T-helper 1 cell treated with Interleukin-12 subunit alpha and Interleukin-12 subunit beta and Interleukin-4 antibody, amounts not matched to agents 30 μg/mL and 1 μg/mL, for 36 hours (primary cell): Measurements from ENCODE around the gene NELL1.

ENCODE experiments used
- H3K27ac Mint-ChIP-seq: one replicate; pipeline ENCODE4 v1.8.0; 2021; ENCODE audit warnings: mild to moderate bottlenecking, mixed read lengths
- H3K27me3 Mint-ChIP-seq: one replicate; pipeline ENCODE4 v1.8.0; 2021; ENCODE audit warnings: low read depth, mixed read lengths
- H3K36me3 Mint-ChIP-seq: one replicate; pipeline ENCODE4 v1.8.0; 2021; ENCODE audit warnings: low read depth, mixed read lengths
- H3K4me1 Mint-ChIP-seq: one replicate; pipeline ENCODE4 v1.8.0; 2021; ENCODE audit warnings: low read depth, mixed read lengths
- H3K4me3 Mint-ChIP-seq: one replicate; pipeline ENCODE4 v1.8.0; 2021; ENCODE audit warnings: mild to moderate bottlenecking, moderate library complexity, mixed read lengths
- H3K9me3 Mint-ChIP-seq: one replicate; pipeline ENCODE4 v1.8.0; 2021; ENCODE audit warnings: mixed read lengths

Gene NELL1

GRCh38 chr11:20707876-20708275 lies 38.5 kb downstream of the NELL1 start:
- H3K36me3 Mint-ChIP-seq = no peaks in the 10 kb centered on the region
- H3K27ac Mint-ChIP-seq = no peak overlapping the region
- no peak overlapping the region for H3K4me3 Mint-ChIP-seq
- peaks cover 6% of the 10 kb centered on the region for H3K9me3 Mint-ChIP-seq
- no peaks in the 10 kb centered on the region for H3K4me1 Mint-ChIP-seq
- no peaks in the 10 kb centered on the region for H3K27me3 Mint-ChIP-seq

GRCh38 chr11:20712912-20713311 lies 43.5 kb downstream of the NELL1 start:
- Mint-ChIP-seq H3K4me3 (no peak overlapping the region), H3K4me1 (no peaks in the 10 kb centered on the region), H3K27me3 (no peaks in the 10 kb centered on the region), H3K27ac (no peak overlapping the region), H3K36me3 (no peaks in the 10 kb centered on the region), H3K9me3 (no peaks in the 10 kb centered on the region)

GRCh38 chr11:20715464-20715863 lies 46.1 kb downstream of the NELL1 start:
- H3K4me3 Mint-ChIP-seq = no peak overlapping the region

GRCh38 chr11:20715931-20716330 lies 46.5 kb downstream of the NELL1 start:
- H3K4me3 Mint-ChIP-seq = no peak overlapping the region
- no peak overlapping the region for H3K27ac Mint-ChIP-seq
- H3K4me1 Mint-ChIP-seq = no peaks in the 10 kb centered on the region
- H3K36me3 Mint-ChIP-seq = no peaks in the 10 kb centered on the region
- H3K9me3 Mint-ChIP-seq = no peaks in the 10 kb centered on the region
- no peaks in the 10 kb centered on the region for H3K27me3 Mint-ChIP-seq

More at GRCh38 chr11:20715464-20715863, 46.1 kb downstream of the NELL1 start:
- no peaks in the 10 kb centered on the region for H3K4me1 Mint-ChIP-seq
- H3K27ac Mint-ChIP-seq = no peak overlapping the region
- no peaks in the 10 kb centered on the region for H3K36me3 Mint-ChIP-seq
- H3K27me3 Mint-ChIP-seq = no peaks in the 10 kb centered on the region
- H3K9me3 Mint-ChIP-seq = no peaks in the 10 kb centered on the region

- no peaks in the 10 kb centered on the region for H3K4me1 Mint-ChIP-seq
- no peaks in the 10 kb centered on the region for H3K36me3 Mint-ChIP-seq
These were observed 50.4 kb downstream of the NELL1 start for GRCh38 chr11:20719821-20720220.

GRCh38 chr11:20723366-20723765 lies 54.0 kb downstream of the NELL1 start:
- Mint-ChIP-seq H3K27ac (no peak overlapping the region), H3K4me1 (no peaks in the 10 kb centered on the region), H3K36me3 (no peaks in the 10 kb centered on the region), H3K27me3 (no peaks in the 10 kb centered on the region), H3K9me3 (no peaks in the 10 kb centered on the region), H3K4me3 (no peak overlapping the region)

More at GRCh38 chr11:20719821-20720220, 50.4 kb downstream of the NELL1 start:
- Mint-ChIP-seq H3K9me3 (no peaks in the 10 kb centered on the region), H3K4me3 (no peak overlapping the region), H3K27ac (no peak overlapping the region), H3K27me3 (no peaks in the 10 kb centered on the region)

- no peaks in the 10 kb centered on the region for H3K9me3 Mint-ChIP-seq
- H3K36me3 Mint-ChIP-seq = no peaks in the 10 kb centered on the region
- H3K4me1 Mint-ChIP-seq = no peaks in the 10 kb centered on the region
- no peak overlapping the region for H3K27ac Mint-ChIP-seq
- H3K27me3 Mint-ChIP-seq = no peaks in the 10 kb centered on the region
- no peak overlapping the region for H3K4me3 Mint-ChIP-seq
These were observed 60.3 kb downstream of the NELL1 start for GRCh38 chr11:20729597-20730105.

- Mint-ChIP-seq H3K27me3 (no peaks in the 10 kb centered on the region), H3K27ac (no peak overlapping the region), H3K4me3 (no peak overlapping the region), H3K9me3 (no peaks in the 10 kb centered on the region), H3K36me3 (no peaks in the 10 kb centered on the region), H3K4me1 (no peaks in the 10 kb centered on the region)
These were observed 62.4 kb downstream of the NELL1 start for GRCh38 chr11:20731676-20732215.

- Mint-ChIP-seq H3K27me3 (no peaks in the 10 kb centered on the region), H3K4me3 (no peak overlapping the region), H3K27ac (no peak overlapping the region), H3K4me1 (no peaks in the 10 kb centered on the region), H3K36me3 (no peaks in the 10 kb centered on the region), H3K9me3 (no peaks in the 10 kb centered on the region)
These were observed 69.7 kb downstream of the NELL1 start for GRCh38 chr11:20739107-20739506.

- Mint-ChIP-seq H3K4me3 (no peak overlapping the region), H3K36me3 (no peaks in the 10 kb centered on the region), H3K27me3 (no peaks in the 10 kb centered on the region), H3K27ac (no peak overlapping the region), H3K9me3 (no peaks in the 10 kb centered on the region), H3K4me1 (no peaks in the 10 kb centered on the region)
These were observed 70.2 kb downstream of the NELL1 start for GRCh38 chr11:20739577-20739976.

GRCh38 chr11:20754933-20755332 lies 85.5 kb downstream of the NELL1 start:
- no peak overlapping the region for H3K4me3 Mint-ChIP-seq
- H3K9me3 Mint-ChIP-seq = no peaks in the 10 kb centered on the region
- H3K4me1 Mint-ChIP-seq = no peaks in the 10 kb centered on the region
- no peaks in the 10 kb centered on the region for H3K27me3 Mint-ChIP-seq
- H3K36me3 Mint-ChIP-seq = no peaks in the 10 kb centered on the region
- no peak overlapping the region for H3K27ac Mint-ChIP-seq

- H3K4me1 Mint-ChIP-seq = no peaks in the 10 kb centered on the region
- H3K27ac Mint-ChIP-seq = no peak overlapping the region
- H3K27me3 Mint-ChIP-seq = no peaks in the 10 kb centered on the region
- no peaks in the 10 kb centered on the region for H3K36me3 Mint-ChIP-seq
- H3K4me3 Mint-ChIP-seq = no peak overlapping the region
- no peaks in the 10 kb centered on the region for H3K9me3 Mint-ChIP-seq
These were observed 90.2 kb downstream of the NELL1 start for GRCh38 chr11:20759541-20759940.

GRCh38 chr11:20760811-20761210 lies 91.4 kb downstream of the NELL1 start:
- Mint-ChIP-seq H3K27ac (no peak overlapping the region), H3K9me3 (no peaks in the 10 kb centered on the region), H3K27me3 (no peaks in the 10 kb centered on the region), H3K36me3 (no peaks in the 10 kb centered on the region), H3K4me3 (no peak overlapping the region), H3K4me1 (no peaks in the 10 kb centered on the region)

- Mint-ChIP-seq H3K4me1 (no peaks in the 10 kb centered on the region), H3K4me3 (no peak overlapping the region), H3K27ac (no peak overlapping the region)
These were observed 92.9 kb downstream of the NELL1 start for GRCh38 chr11:20762116-20762844.

GRCh38 chr11:20762980-20763379 lies 93.6 kb downstream of the NELL1 start:
- no peak overlapping the region for H3K27ac Mint-ChIP-seq
- H3K9me3 Mint-ChIP-seq = no peaks in the 10 kb centered on the region
- no peak overlapping the region for H3K4me3 Mint-ChIP-seq
- H3K36me3 Mint-ChIP-seq = no peaks in the 10 kb centered on the region
- H3K4me1 Mint-ChIP-seq = no peaks in the 10 kb centered on the region
- H3K27me3 Mint-ChIP-seq = no peaks in the 10 kb centered on the region

More at GRCh38 chr11:20762116-20762844, 92.9 kb downstream of the NELL1 start:
- no peaks in the 10 kb centered on the region for H3K9me3 Mint-ChIP-seq
- no peaks in the 10 kb centered on the region for H3K27me3 Mint-ChIP-seq
- H3K36me3 Mint-ChIP-seq = no peaks in the 10 kb centered on the region
